Fibroblast of the conjunctiva (primary cell): ENCODE data around the gene ATP8B3.

Experiments
- DNase-seq: peaks from one replicate; pipeline ENCODE4 v3.0.0-alpha.2; 2010; ENCODE audit warnings: low read depth

Gene ATP8B3

GRCh38 chr19:1833540-1833939 is 21.5 kb upstream of the ATP8B3 start:
- DNase-seq, result no peak

DNA sequence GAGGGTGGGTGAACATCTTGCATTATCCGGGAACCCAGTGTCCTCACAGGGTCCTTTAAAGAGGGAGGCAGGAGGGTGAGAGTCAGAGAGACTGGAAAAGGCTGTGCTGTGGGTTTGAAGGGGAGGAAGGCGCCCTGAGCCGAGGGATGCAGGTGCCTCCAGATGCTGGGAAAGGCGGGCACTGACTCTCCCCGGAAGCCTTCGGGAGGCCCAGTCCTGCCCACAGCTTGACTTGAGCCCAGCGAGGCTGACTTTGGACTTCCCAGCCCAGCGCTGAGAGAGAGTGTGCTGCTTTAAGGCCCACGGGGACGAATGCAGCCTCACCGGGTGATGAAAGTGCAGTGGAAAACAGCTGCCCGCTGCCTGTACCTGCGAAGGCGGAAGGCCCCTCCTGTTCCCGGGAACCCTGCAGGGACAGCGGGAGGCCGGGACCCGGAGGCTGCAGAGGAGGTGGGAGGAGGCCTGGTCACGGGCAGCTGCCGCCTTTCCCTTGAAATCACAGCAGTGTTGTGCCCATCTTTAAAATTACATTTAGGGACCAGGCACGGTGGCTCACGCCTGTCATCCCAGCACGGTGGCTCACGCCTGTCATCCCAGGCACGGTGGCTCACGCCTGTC is 20.1 kb upstream of the ATP8B3 start:
- DNase-seq, result no peak

DNA sequence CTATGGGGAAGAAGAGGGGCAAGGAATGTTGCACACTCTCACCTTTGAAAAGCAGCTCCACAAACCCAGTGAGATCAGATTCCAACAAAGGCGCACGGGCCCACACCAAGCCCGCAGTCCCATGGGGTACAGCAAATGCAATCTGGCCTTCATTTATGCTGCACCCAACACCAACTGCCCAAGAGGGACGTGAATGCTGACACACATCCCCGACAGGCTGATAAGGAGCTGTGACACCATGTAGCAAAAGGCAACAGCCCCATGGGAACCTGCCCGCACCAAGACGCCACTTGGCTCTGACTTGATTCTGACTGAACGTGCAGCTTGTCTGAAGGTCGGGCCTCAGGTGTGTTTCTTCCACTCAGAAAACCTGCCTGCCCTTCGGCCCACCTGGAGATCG is 18.9 kb upstream of the ATP8B3 start:
- no peak for DNase-seq

GRCh38 chr19:1830568-1830967 is 18.5 kb upstream of the ATP8B3 start:
- DNase-seq, result no peak

GRCh38 chr19:1829958-1830357 is 17.9 kb upstream of the ATP8B3 start:
- no peak for DNase-seq

GRCh38 chr19:1828279-1829238 is 16.5 kb upstream of the ATP8B3 start:
- DNase-seq, result no peak

GRCh38 chr19:1827566-1828278 is 15.6 kb upstream of the ATP8B3 start:
- DNase-seq, result no peak

- no peak for DNase-seq
Observed at GRCh38 chr19:1826557-1827521, 14.8 kb upstream of the ATP8B3 start.

GRCh38 chr19:1825909-1826556 is 14.0 kb upstream of the ATP8B3 start:
- peak; percentile 37 for DNase-seq

DNA sequence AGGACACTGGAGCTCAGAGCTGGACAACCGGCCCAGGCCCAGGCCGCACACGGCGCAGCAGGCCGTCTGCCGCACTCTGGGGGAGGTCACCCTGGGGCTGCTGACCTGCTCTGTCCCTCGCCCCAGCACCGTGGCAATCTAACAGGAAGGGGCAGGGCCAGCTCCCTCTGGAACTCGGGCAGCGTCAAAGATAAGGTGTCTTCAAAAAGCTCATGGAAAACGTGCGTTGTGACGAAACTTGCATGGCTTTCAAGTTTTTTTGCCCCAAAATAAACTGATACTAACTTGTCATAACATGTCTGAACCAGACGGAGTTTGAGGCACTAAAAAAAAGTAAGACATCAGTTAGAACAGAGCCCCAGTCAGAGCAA is 12.2 kb upstream of the ATP8B3 start:
- no peak for DNase-seq

- DNase-seq, result no peak
Observed at GRCh38 chr19:1823539-1824251, 11.6 kb upstream of the ATP8B3 start.

DNA sequence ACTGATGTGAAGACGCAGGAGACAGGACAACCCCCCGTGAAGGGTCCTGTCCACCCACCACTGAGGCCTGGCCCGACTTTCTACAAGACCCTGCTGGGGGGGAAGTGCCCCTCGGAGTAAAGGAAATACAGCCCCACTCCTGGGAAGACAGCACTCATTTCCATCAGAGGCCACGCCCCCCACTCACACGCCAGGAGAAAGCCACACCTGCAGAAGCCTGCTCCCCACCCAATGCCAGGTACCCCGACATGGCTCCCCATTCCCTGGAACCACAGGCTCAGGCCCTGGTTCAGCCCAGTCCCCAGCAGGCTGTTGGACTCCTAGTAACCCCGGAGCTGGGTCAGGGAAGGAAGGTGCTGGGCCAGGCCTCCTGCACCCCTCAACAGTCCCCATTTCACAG is 10.9 kb upstream of the ATP8B3 start:
- DNase-seq, result no peak

DNA sequence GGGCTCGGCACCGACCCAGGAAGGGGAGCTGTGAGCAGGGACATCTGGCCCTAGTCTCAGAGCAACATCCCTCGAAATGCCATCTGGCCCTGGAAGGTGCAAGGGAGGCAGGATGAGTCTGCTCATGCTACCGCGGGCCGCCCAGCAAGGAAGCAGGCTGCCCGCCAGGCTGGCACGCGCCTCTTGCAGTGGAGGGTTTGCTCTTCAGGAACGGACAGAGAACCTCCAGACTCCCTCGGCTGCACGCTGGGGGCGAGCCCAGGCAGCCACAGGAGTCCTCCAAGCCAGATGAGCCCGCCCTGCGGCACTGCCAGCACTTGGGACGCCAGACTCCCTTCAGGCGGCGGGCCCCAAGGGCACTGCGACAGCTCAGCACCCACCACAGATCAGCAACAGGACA is 10.1 kb upstream of the ATP8B3 start:
- DNase-seq, result no peak

- no peak for DNase-seq
Observed at GRCh38 chr19:1819341-1820255, 7.5 kb upstream of the ATP8B3 start.

DNA sequence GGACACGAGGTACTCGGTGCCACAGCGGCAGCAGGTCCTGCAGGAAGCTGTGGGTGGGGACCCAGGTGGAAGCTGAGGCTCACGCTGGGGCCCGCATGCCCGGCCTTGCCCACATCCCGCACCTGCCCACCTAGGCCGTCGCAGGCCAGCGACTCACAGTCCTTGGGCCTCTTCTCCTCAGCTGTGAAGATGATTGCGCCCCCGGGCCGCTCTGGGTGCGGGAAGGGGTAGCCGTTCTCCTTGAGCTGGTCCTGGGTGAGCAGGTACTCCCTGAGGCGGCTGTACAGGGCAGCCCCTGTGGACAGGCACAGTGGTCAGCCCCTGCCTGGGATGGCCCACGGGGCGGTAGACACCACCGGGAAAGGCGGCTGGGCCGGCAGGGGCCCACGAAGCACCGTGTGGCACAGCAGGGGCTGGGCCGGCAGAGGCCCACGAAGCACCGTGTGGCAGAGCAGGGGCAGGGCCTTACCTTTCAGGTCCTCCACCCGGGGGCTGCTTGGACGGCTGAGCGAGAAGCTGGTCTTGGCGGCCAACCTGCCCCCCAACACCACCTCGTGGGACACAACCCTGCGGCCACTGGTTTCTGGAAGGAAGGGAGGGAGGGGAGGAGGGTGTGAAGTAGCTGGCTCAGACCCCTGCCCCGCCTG is 6.6 kb upstream of the ATP8B3 start:
- no peak for DNase-seq

GRCh38 chr19:1817553-1818179 is 5.6 kb upstream of the ATP8B3 start:
- no peak for DNase-seq

DNA sequence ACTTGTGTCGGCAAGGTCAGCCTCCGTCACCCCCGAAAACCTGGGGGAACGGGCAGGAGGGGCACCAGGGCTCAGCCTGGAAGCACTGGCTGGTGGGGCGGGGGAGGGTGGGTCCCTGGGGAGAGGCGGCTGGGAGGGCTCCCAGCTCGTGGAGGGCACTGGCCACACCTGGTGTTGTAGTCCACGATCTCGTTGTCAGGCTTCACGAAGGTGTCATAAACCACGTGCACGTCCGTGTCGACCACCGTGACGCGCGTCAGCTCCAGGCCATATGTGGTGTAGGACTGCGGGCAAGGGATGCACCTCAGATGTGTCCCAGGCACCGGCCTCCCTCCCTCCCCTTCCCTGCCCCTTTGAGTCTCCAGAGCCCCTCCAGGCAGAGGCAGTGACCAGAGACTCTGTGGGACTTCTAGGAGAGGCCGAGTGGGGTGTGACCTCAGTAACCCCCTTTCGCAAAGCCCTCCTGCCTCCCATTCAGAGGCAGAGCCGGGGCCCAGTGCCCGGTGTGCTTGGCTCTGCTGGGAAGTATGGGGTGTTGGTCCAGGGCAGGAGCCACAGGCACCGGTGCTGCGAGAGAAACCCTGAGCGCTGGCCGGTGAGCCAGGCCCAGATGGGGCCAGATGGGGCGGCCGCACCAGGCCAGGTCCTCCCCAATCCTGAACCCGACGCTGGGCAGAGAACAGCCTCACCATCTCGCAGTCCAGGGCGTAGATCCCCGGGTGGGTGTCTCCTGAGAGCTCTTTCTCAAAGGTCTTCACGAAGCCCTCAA is 4.6 kb upstream of the ATP8B3 start:
- DNase-seq, result no peak
